K562 (cell line): ENCODE results near the gene HOXA4.

Source experiments
- BCLAF1 ChIP-seq, 2 experiments: fragments of 450-650 bp in 1 of 2; IDR thresholded peaks; 2 replicates each; pipeline ENCODE4 v1.6.1; 2011 to 2017; ENCODE audit warnings: low read depth in 2 of 2, antibody characterized with exemption in 1 of 2, borderline replicate concordance in 1 of 2, low read length in 1 of 2, mild to moderate bottlenecking in 1 of 2, mixed read lengths in 1 of 2; ENCODE audit not compliant: control insufficient read depth in 1 of 2
- HNRNPH1 ChIP-seq: fragments of 200-400 bp; formaldehyde crosslinking; optimal IDR thresholded peaks from 2 replicates; pipeline ENCODE3; 2017; ENCODE audit warnings: low read depth, mild to moderate bottlenecking, low read length, moderate library complexity
- MAX ChIP-seq: sonication (generic); formaldehyde crosslinking; IDR thresholded peaks from 2 replicates; pipeline ENCODE4 v1.9.0; 2022; ENCODE audit warnings: mild to moderate bottlenecking, missing genetic modification reagents
- RAD21 ChIP-seq, 2 experiments: fragments of 250-450 bp in 1 of 2; fragments of 450-650 bp in 1 of 2; sonication (Bioruptor Pico) in 1 of 2; formaldehyde crosslinking in 1 of 2; IDR thresholded peaks in 1 of 2; conservative IDR thresholded peaks in 1 of 2; 2 replicates each; pipeline versions ENCODE4 v1.4.0 to v1.8.0; 2020 to 2022; ENCODE audit warnings: mild to moderate bottlenecking in 2 of 2, moderate library complexity in 1 of 2
- ZNF589 ChIP-seq: fragments of 200-800 bp; sonication (Bioruptor generic); IDR thresholded peaks from 2 replicates; pipeline ENCODE4 v1.6.1; 2016; ENCODE audit warnings: low read depth, missing genetic modification characterization, missing compliant biosample characterization
- TF ChIP-seq, protein P1 (sequence below): sonication (generic); formaldehyde crosslinking; IDR thresholded peaks from 2 replicates; pipeline ENCODE4 v1.8.1; 2023; ENCODE audit warnings: mild to moderate bottlenecking, missing genetic modification reagents

DNA sequence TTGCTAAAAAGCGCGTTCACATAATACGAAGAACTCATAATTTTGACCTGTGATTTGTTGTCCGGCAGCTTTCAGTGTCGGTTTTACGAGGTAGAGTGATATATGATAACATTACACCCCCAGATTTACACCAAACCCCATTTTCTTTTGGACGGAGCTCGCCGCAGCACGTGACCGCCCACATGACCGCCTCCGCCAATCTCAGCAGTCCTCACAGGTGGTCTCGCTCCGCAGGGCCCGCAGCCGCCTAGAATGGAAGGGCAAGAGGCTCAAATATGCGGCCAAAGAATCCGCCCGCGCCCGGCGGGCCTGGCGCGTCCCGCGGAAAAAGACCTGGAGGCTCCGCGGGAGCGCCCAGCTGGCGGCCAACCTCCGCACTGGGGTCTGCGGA, 25.9 kb upstream of the HOXA4 start, which contains the start of gene HOXA7:
- TF ChIP-seq, protein P1, sequence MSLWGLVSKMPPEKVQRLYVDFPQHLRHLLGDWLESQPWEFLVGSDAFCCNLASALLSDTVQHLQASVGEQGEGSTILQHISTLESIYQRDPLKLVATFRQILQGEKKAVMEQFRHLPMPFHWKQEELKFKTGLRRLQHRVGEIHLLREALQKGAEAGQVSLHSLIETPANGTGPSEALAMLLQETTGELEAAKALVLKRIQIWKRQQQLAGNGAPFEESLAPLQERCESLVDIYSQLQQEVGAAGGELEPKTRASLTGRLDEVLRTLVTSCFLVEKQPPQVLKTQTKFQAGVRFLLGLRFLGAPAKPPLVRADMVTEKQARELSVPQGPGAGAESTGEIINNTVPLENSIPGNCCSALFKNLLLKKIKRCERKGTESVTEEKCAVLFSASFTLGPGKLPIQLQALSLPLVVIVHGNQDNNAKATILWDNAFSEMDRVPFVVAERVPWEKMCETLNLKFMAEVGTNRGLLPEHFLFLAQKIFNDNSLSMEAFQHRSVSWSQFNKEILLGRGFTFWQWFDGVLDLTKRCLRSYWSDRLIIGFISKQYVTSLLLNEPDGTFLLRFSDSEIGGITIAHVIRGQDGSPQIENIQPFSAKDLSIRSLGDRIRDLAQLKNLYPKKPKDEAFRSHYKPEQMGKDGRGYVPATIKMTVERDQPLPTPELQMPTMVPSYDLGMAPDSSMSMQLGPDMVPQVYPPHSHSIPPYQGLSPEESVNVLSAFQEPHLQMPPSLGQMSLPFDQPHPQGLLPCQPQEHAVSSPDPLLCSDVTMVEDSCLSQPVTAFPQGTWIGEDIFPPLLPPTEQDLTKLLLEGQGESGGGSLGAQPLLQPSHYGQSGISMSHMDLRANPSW (CRISPR knock-in tag) = no peak
- TF ChIP-seq HNRNPH1 (no peak), MAX (no peak), RAD21 (CRISPR knock-in tag; conservative IDR thresholded peaks at IDR 0.05 in 1 of 2, IDR thresholded peaks at IDR 0.05 in 1 of 2) (no peak), ZNF589 (CRISPR knock-in tag) (no peak), BCLAF1 (IDR thresholded peaks at IDR 0.05; ENCODE audit: borderline replicate concordance in 1 of 2, control insufficient read depth in 1 of 2, low read depth in 2 of 2, low read length in 1 of 2) (no peak)
